Activated naive CD8-positive, alpha-beta T cell treated with anti-CD3 and anti-CD28 coated beads, Interleukin-2, amount 10 ng/mL, durations not matched to agents 7 days and 5 days (primary cell): ENCODE data around the gene PDE11A. TPM values are rescaled to one million over a fixed set of nuclear protein-coding genes. Genes with fewer than 3 reads are reported as not detected.

Source experiments
- ATAC-seq: fragments of 150-1000 bp; cut with Tn5 transposase; one replicate; pipeline ENCODE4 v1.10.0; 2021; ENCODE audit warnings: low read depth, moderate library complexity
- POLR2A ChIA-PET: fragments of 350-600 bp; sonication (Branson Sonifier 250); formaldehyde crosslinking; loops from one replicate; lab custom pipeline; 2021; ENCODE audit warnings: antibody characterized with exemption; lab: Charles Lee
- DNase-seq: peaks from one replicate; pipeline ENCODE4 v3.0.0; 2021
- H3K27ac Mint-ChIP-seq: one replicate; pipeline ENCODE4 v1.8.0; 2022; ENCODE audit warnings: mild to moderate bottlenecking, mixed read lengths
- H3K27me3 Mint-ChIP-seq: one replicate; pipeline ENCODE4 v1.8.0; 2022; ENCODE audit warnings: mild to moderate bottlenecking, moderate library complexity, mixed read lengths
- H3K36me3 Mint-ChIP-seq: one replicate; pipeline ENCODE4 v1.8.0; 2021; ENCODE audit warnings: mild to moderate bottlenecking, mixed read lengths
- H3K4me1 Mint-ChIP-seq: one replicate; pipeline ENCODE4 v1.8.0; 2021; ENCODE audit warnings: mixed read lengths
- H3K4me3 Mint-ChIP-seq: one replicate; pipeline ENCODE4 v1.8.0; 2022; ENCODE audit warnings: mild to moderate bottlenecking, moderate library complexity, mixed read lengths
- H3K9me3 Mint-ChIP-seq: one replicate; pipeline ENCODE4 v1.8.0; 2021; ENCODE audit warnings: mixed read lengths
- total RNA-seq, 2 experiments: library from RNA; stranded (reverse); gene quantifications; one replicate each; pipeline ENCODE4 v1.2.3, GENCODE V29; 2021

Gene PDE11A
- total RNA-seq, 2 experiments from 2014 or later, result not detected

GRCh38 chr2:177888581-177888980 is 184.0 kb downstream of the PDE11A start:
- no peaks in the 10 kb centered on the region for H3K9me3 Mint-ChIP-seq
- H3K27me3 Mint-ChIP-seq, result peaks cover 27% of the 10 kb centered on the region
- H3K36me3 Mint-ChIP-seq, result no peaks in the 10 kb centered on the region
- H3K4me1 Mint-ChIP-seq, result no peaks in the 10 kb centered on the region
- no peak for ATAC-seq
- H3K4me3 Mint-ChIP-seq, result no peak overlapping the region
- DNase-seq, result no peak
- H3K27ac Mint-ChIP-seq, result no peak overlapping the region
- POLR2A ChIA-PET, result no interaction called here

- Mint-ChIP-seq H3K4me3 (no peak overlapping the region), H3K4me1 (no peaks in the 10 kb centered on the region), H3K27ac (no peak overlapping the region), H3K9me3 (no peaks in the 10 kb centered on the region), H3K27me3 (peaks cover 29% of the 10 kb centered on the region), H3K36me3 (no peaks in the 10 kb centered on the region)
- ATAC-seq, result no peak
- no peak for DNase-seq
- POLR2A ChIA-PET, result no interaction called here
Measured at GRCh38 chr2:177887722-177888121, 184.9 kb downstream of the PDE11A start.

- H3K4me3 Mint-ChIP-seq, result no peak overlapping the region
- no peak for ATAC-seq
- no peak for DNase-seq
- H3K4me1 Mint-ChIP-seq, result no peaks in the 10 kb centered on the region
- no peak overlapping the region for H3K27ac Mint-ChIP-seq
- no peaks in the 10 kb centered on the region for H3K9me3 Mint-ChIP-seq
- no peaks in the 10 kb centered on the region for H3K36me3 Mint-ChIP-seq
- peaks cover 29% of the 10 kb centered on the region for H3K27me3 Mint-ChIP-seq
- POLR2A ChIA-PET, result no interaction called here
Measured at GRCh38 chr2:177886824-177887223, 185.8 kb downstream of the PDE11A start.

GRCh38 chr2:177885828-177886466 is 186.6 kb downstream of the PDE11A start:
- Mint-ChIP-seq H3K9me3 (no peaks in the 10 kb centered on the region), H3K4me1 (no peaks in the 10 kb centered on the region), H3K4me3 (no peak overlapping the region), H3K36me3 (no peaks in the 10 kb centered on the region), H3K27me3 (peaks cover 29% of the 10 kb centered on the region), H3K27ac (no peak overlapping the region)
- ATAC-seq (no peak), DNase-seq (no peak)
- POLR2A ChIA-PET, result no interaction called here

- Mint-ChIP-seq H3K4me3 (no peak overlapping the region), H3K27me3 (peaks cover 15% of the 10 kb centered on the region), H3K9me3 (no peaks in the 10 kb centered on the region), H3K4me1 (no peaks in the 10 kb centered on the region), H3K27ac (no peak overlapping the region), H3K36me3 (no peaks in the 10 kb centered on the region)
- ATAC-seq (no peak), DNase-seq (no peak)
- POLR2A ChIA-PET, result no interaction called here
Measured at GRCh38 chr2:177883177-177883576, 189.4 kb downstream of the PDE11A start.

- POLR2A ChIA-PET, result no interaction called here
- no peaks in the 10 kb centered on the region for H3K4me1 Mint-ChIP-seq
- no peak overlapping the region for H3K27ac Mint-ChIP-seq
- DNase-seq, result no peak
- H3K4me3 Mint-ChIP-seq, result no peak overlapping the region
- no peaks in the 10 kb centered on the region for H3K9me3 Mint-ChIP-seq
- no peak for ATAC-seq
- H3K27me3 Mint-ChIP-seq, result peaks cover 12% of the 10 kb centered on the region
- no peaks in the 10 kb centered on the region for H3K36me3 Mint-ChIP-seq
Measured at GRCh38 chr2:177882501-177882900, 190.1 kb downstream of the PDE11A start.

GRCh38 chr2:177881921-177882320 is 190.7 kb downstream of the PDE11A start:
- no peaks in the 10 kb centered on the region for H3K9me3 Mint-ChIP-seq
- H3K36me3 Mint-ChIP-seq, result no peaks in the 10 kb centered on the region
- ATAC-seq (no peak), DNase-seq (no peak)
- no peaks in the 10 kb centered on the region for H3K4me1 Mint-ChIP-seq
- H3K27ac Mint-ChIP-seq, result no peak overlapping the region
- H3K27me3 Mint-ChIP-seq, result peaks cover 9% of the 10 kb centered on the region
- no peak overlapping the region for H3K4me3 Mint-ChIP-seq
- POLR2A ChIA-PET, result no interaction called here

- ATAC-seq, result no peak
- H3K36me3 Mint-ChIP-seq, result no peaks in the 10 kb centered on the region
- H3K4me1 Mint-ChIP-seq, result no peaks in the 10 kb centered on the region
- H3K27ac Mint-ChIP-seq, result no peak overlapping the region
- no peak overlapping the region for H3K4me3 Mint-ChIP-seq
- POLR2A ChIA-PET, result no interaction called here
- DNase-seq, result no peak
- H3K9me3 Mint-ChIP-seq, result no peaks in the 10 kb centered on the region
- H3K27me3 Mint-ChIP-seq, result peaks cover 7% of the 10 kb centered on the region
Measured at GRCh38 chr2:177881008-177881747, 191.4 kb downstream of the PDE11A start.

GRCh38 chr2:177880285-177880684 is 192.3 kb downstream of the PDE11A start:
- no peaks in the 10 kb centered on the region for H3K36me3 Mint-ChIP-seq
- DNase-seq (no peak), ATAC-seq (no peak)
- no peaks in the 10 kb centered on the region for H3K9me3 Mint-ChIP-seq
- H3K27me3 Mint-ChIP-seq, result peaks cover 7% of the 10 kb centered on the region
- POLR2A ChIA-PET, result no interaction called here
- no peak overlapping the region for H3K27ac Mint-ChIP-seq
- H3K4me3 Mint-ChIP-seq, result no peak overlapping the region
- H3K4me1 Mint-ChIP-seq, result no peaks in the 10 kb centered on the region

- H3K36me3 Mint-ChIP-seq, result no peaks in the 10 kb centered on the region
- ATAC-seq (no peak), DNase-seq (no peak)
- no peak overlapping the region for H3K4me3 Mint-ChIP-seq
- H3K27me3 Mint-ChIP-seq, result peaks cover 6% of the 10 kb centered on the region
- H3K27ac Mint-ChIP-seq, result no peak overlapping the region
- POLR2A ChIA-PET, result no interaction called here
- no peaks in the 10 kb centered on the region for H3K9me3 Mint-ChIP-seq
- no peaks in the 10 kb centered on the region for H3K4me1 Mint-ChIP-seq
Measured at GRCh38 chr2:177876950-177877349, 195.6 kb downstream of the PDE11A start.

- Mint-ChIP-seq H3K27me3 (peaks cover 6% of the 10 kb centered on the region), H3K4me1 (no peaks in the 10 kb centered on the region), H3K4me3 (no peak overlapping the region), H3K36me3 (no peaks in the 10 kb centered on the region), H3K27ac (no peak overlapping the region), H3K9me3 (no peaks in the 10 kb centered on the region)
- DNase-seq, result no peak
- no peak for ATAC-seq
- POLR2A ChIA-PET, result no interaction called here
Measured at GRCh38 chr2:177874686-177875085, 197.9 kb downstream of the PDE11A start.

GRCh38 chr2:177873915-177874314 is 198.7 kb downstream of the PDE11A start:
- no peaks in the 10 kb centered on the region for H3K4me1 Mint-ChIP-seq
- H3K9me3 Mint-ChIP-seq, result no peaks in the 10 kb centered on the region
- H3K27me3 Mint-ChIP-seq, result peaks cover 9% of the 10 kb centered on the region
- ATAC-seq (no peak), DNase-seq (no peak)
- no peak overlapping the region for H3K4me3 Mint-ChIP-seq
- no peak overlapping the region for H3K27ac Mint-ChIP-seq
- POLR2A ChIA-PET, result no interaction called here
- no peaks in the 10 kb centered on the region for H3K36me3 Mint-ChIP-seq

GRCh38 chr2:177872286-177872685 is 200.3 kb downstream of the PDE11A start:
- no peak overlapping the region for H3K4me3 Mint-ChIP-seq
- no peak overlapping the region for H3K27ac Mint-ChIP-seq
- no peak for ATAC-seq
- peaks cover 9% of the 10 kb centered on the region for H3K27me3 Mint-ChIP-seq
- no peaks in the 10 kb centered on the region for H3K36me3 Mint-ChIP-seq
- no peak for DNase-seq
- no peaks in the 10 kb centered on the region for H3K4me1 Mint-ChIP-seq
- H3K9me3 Mint-ChIP-seq, result no peaks in the 10 kb centered on the region
- POLR2A ChIA-PET, result no interaction called here

GRCh38 chr2:177869912-177870311 is 202.7 kb downstream of the PDE11A start:
- H3K4me1 Mint-ChIP-seq, result no peaks in the 10 kb centered on the region
- POLR2A ChIA-PET, result no interaction called here
- no peak overlapping the region for H3K4me3 Mint-ChIP-seq
- DNase-seq (no peak), ATAC-seq (no peak)
- no peaks in the 10 kb centered on the region for H3K36me3 Mint-ChIP-seq
- peaks cover 9% of the 10 kb centered on the region for H3K27me3 Mint-ChIP-seq
- H3K27ac Mint-ChIP-seq, result no peak overlapping the region
- H3K9me3 Mint-ChIP-seq, result no peaks in the 10 kb centered on the region
